ENCODE results near the gene OR6Y1.

OR6Y1 gene

DNA sequence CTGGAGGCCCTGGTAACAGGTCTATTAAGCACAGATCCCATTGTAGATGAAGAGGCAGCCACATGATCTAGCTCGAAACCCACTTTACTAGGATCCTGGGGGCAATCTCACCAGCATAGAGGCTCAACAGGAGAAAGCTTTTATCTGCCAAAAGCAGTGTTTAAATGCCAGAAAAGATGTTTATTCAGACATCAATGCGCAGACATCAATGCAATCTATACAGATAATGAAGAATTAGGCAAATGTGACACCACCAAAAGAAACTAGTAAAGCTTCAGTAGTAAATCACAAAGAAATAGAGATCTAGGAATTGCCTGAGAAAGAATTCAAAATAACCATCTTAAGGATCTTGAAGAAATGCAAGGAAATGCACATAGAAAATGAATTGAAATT, 32.5 kb downstream of the OR6Y1 start:
- peaks cover 3% of the 10 kb centered on the region for H3K27me3 Mint-ChIP-seq
- no peaks in the 10 kb centered on the region for H3K4me1 Mint-ChIP-seq (ENCODE audit: low read depth)
- H3K4me3 Mint-ChIP-seq, result no peak overlapping the region
- no peaks in the 10 kb centered on the region for H3K36me3 Mint-ChIP-seq
- H3K9me3 Mint-ChIP-seq (ENCODE audit: low read depth), result no peaks in the 10 kb centered on the region
- H3K27ac Mint-ChIP-seq, result no peak overlapping the region

DNA sequence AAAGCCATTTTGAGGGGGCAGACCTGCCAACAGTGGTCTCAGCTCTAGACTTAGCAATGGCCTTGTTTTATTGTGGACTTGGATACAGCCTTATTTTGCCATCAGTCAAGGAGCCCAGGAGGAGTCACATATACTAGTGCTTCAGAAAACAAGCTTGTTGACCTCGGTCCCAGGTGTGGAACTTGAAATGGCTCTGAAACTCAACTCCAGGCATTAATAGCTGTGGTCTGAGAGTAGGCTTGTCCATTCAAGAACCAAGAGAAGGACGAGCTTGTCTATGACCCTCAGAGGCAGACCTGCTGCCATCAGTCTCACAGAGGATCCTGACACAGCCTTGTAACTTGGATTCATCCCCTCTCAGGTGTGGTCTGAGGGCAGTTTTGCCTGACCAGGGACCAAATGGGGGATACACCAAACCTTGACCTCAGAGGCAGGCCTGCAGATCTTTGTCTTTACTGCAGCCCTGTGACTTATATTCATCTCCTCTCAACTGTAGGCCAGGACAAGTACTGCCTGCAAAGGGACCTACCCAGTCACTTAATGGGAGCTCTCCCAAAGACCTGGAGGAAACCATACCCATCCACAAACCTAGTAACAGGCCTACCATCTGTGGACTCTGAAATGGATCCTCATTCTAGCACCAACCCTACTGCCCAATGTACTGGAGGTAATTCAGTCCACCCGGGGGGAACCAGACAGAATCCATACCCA, 33.1 kb downstream of the OR6Y1 start:
- Mint-ChIP-seq H3K9me3 (ENCODE audit: low read depth) (no peaks in the 10 kb centered on the region), H3K4me3 (no peak overlapping the region), H3K27ac (no peak overlapping the region), H3K27me3 (peaks cover 3% of the 10 kb centered on the region), H3K4me1 (ENCODE audit: low read depth) (no peaks in the 10 kb centered on the region), H3K36me3 (no peaks in the 10 kb centered on the region)

DNA sequence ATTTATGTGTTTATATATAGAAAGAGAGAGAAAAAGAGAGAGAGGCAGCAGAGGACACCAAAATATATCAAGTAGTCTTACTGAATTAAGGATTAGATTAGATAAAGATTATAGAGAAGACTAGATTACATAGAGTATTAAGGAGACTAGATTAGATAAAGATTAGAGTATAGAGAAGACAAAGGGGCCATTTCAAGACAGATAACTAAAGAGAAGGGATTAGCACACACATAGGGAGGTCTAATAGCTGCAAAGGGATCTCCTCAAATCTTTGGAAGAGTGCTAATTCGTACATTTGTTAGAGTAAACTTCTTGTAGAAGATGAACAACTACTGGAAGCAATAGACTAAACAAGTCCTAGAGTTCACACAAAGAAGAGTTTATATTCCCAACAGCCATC, 34.2 kb downstream of the OR6Y1 start:
- H3K27ac Mint-ChIP-seq, result no peak overlapping the region
- H3K9me3 Mint-ChIP-seq (ENCODE audit: low read depth), result no peaks in the 10 kb centered on the region
- H3K4me3 Mint-ChIP-seq, result no peak overlapping the region
- H3K36me3 Mint-ChIP-seq, result no peaks in the 10 kb centered on the region
- H3K27me3 Mint-ChIP-seq, result peaks cover 2% of the 10 kb centered on the region
- H3K4me1 Mint-ChIP-seq (ENCODE audit: low read depth), result no peaks in the 10 kb centered on the region

DNA sequence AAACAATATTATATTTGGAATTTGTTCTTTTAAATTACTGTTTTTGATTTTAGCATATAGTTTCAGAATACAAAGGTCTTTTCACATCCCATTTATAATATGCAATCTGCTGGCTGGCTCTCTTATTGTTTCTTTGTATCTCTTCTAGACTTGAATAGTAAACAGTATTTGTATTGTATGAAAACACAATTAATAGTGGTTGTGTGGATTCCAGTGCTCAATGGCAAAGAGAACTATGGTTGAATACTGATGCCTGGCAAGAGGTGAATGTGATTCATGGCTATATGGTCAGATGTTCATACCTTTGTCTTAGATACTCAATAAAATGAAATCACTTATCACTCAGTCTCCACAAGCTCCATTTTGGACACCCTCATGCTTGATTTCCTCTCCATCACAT, 37.2 kb downstream of the OR6Y1 start:
- no peak overlapping the region for H3K4me3 Mint-ChIP-seq
- no peak overlapping the region for H3K27ac Mint-ChIP-seq
- peaks cover 2% of the 10 kb centered on the region for H3K27me3 Mint-ChIP-seq
- no peaks in the 10 kb centered on the region for H3K36me3 Mint-ChIP-seq
- no peaks in the 10 kb centered on the region for H3K9me3 Mint-ChIP-seq (ENCODE audit: low read depth)
- H3K4me1 Mint-ChIP-seq (ENCODE audit: low read depth), result no peaks in the 10 kb centered on the region

DNA sequence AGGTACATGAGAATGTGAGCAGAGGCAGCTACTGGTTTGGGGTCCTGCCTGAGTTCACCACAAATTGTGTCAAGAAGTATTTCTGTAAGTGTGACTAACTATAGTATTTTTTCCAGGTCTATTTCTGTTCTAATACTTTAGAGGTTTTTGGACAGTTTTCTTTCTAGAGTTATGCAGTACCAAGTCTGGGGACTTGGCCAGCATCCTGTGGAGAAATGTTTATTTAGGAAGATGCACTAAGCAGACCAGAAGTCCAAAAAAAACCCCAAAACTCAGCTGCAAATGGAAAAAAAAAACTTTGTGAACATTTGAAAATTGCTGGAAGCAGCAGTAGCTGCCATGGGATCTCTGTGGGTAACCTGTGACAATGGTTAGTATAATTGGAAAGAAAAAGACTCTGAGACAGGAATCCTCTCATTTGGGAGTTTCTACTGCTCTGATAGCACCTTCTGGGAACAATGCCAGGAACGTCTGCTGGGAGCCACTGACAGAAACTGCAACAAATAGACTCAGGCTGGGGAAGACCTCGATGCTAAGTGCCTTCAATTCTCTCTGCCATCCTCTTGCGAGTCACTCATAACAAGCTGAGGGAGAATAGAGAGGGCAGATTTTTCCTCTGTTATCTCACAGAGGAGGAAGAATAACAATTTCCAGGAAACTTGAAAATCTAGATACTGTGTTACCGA, 44.6 kb downstream of the OR6Y1 start:
- Mint-ChIP-seq H3K9me3 (ENCODE audit: low read depth) (no peaks in the 10 kb centered on the region), H3K36me3 (no peaks in the 10 kb centered on the region), H3K27ac (no peak overlapping the region), H3K27me3 (peaks cover 15% of the 10 kb centered on the region), H3K4me1 (ENCODE audit: low read depth) (no peaks in the 10 kb centered on the region), H3K4me3 (no peak overlapping the region)

DNA sequence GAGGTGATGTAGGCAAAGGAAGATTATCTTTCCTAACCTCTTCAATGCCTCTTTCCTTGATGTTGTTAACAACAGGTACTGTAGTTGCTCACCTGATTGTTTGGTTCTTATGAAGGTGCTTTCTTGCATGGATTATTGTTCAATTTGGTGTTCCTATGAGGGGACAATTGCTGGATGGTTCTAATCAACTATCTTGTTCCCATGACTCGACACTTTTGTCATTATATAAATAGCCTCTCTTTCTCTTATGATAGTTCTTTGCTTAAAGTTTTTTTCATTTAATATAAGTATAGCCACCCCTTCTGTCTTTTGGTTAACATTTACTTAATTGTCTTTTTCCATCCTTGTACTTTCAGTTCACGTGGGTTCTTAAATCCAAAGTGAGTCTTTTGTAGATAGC, 46.7 kb downstream of the OR6Y1 start:
- Mint-ChIP-seq H3K36me3 (no peaks in the 10 kb centered on the region), H3K4me1 (ENCODE audit: low read depth) (no peaks in the 10 kb centered on the region), H3K27me3 (peaks cover 13% of the 10 kb centered on the region), H3K27ac (no peak overlapping the region), H3K9me3 (ENCODE audit: low read depth) (peaks cover 3% of the 10 kb centered on the region), H3K4me3 (no peak overlapping the region)

DNA sequence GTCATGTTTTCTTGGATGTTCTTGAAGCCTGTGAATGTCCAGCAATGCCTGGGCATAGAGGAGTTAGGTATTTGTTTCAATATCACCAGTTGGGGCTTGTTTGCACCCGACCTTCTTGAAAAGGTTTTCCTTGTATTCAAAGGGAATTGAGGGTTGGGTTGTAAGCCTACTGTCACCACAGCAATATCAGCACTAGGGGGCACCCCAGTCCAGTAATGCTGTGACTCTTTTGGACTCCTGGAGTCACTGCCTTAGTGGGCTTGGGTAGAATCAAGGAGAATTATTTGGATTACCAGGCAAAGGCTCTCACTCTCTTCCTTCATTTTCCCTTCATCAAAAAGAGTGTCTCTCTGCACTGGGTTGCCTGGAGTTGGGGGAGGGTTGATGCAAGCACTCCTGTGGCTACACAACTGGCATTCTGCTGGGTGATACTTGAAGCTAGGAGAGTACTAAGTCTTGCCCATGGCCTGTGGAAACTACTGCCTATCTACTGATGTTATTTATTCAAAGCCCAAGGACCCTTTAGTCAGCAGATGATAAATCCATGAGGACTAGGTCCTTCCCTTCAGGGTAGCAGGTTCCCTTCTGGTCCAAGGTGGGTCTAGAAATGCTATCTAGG, 47.7 kb downstream of the OR6Y1 start:
- peaks cover 13% of the 10 kb centered on the region for H3K27me3 Mint-ChIP-seq
- no peaks in the 10 kb centered on the region for H3K36me3 Mint-ChIP-seq
- no peaks in the 10 kb centered on the region for H3K4me1 Mint-ChIP-seq (ENCODE audit: low read depth)
- peaks cover 8% of the 10 kb centered on the region for H3K9me3 Mint-ChIP-seq (ENCODE audit: low read depth)
- no peak overlapping the region for H3K27ac Mint-ChIP-seq
- no peak overlapping the region for H3K4me3 Mint-ChIP-seq

DNA sequence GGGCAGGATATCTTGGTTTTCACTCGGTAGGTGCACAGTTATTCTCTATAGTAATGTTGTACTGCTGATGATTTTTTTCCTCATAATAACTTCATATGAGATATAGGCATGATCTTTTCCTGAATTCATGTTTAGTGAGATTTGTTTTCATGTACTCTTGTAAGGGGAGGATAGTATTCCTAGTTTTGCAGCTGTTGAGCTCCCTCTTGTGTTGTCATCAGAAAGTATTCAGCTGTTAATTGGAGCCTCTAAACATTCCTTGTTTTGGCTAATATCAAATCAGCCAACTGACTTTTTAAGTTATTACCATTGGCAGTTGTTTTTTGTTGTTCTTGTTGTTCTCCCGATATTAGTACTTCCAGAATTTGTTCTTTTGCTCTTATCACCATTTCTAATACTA, 57.8 kb downstream of the OR6Y1 start:
- Mint-ChIP-seq H3K27me3 (no peaks in the 10 kb centered on the region), H3K4me3 (no peak overlapping the region), H3K4me1 (ENCODE audit: low read depth) (no peaks in the 10 kb centered on the region), H3K27ac (no peak overlapping the region), H3K9me3 (ENCODE audit: low read depth) (no peaks in the 10 kb centered on the region), H3K36me3 (no peaks in the 10 kb centered on the region)

DNA sequence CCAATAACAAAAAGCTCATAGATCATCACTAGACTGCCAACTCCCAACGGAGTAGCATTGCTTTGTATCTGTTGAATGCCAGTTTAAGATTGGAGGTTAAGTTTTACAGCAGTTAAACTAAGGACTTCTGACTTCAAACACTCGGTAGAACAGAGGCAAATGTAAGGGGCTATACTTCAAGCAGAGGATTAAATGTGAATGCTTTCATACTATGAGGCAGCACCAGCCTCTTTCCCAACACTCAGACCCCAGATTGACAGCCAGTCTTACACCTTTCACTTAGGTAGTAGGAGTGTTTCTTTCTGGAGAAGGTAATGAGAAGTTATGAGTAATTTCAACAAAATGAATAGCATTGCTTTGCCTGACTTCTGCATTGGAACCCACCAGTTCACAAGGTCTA, 59.4 kb downstream of the OR6Y1 start:
- no peaks in the 10 kb centered on the region for H3K9me3 Mint-ChIP-seq (ENCODE audit: low read depth)
- no peaks in the 10 kb centered on the region for H3K27me3 Mint-ChIP-seq
- no peaks in the 10 kb centered on the region for H3K36me3 Mint-ChIP-seq
- H3K27ac Mint-ChIP-seq, result no peak overlapping the region
- no peaks in the 10 kb centered on the region for H3K4me1 Mint-ChIP-seq (ENCODE audit: low read depth)
- H3K4me3 Mint-ChIP-seq, result no peak overlapping the region
